Caco-2 (cell line): ENCODE results near the gene RAPGEF1. TPM values are rescaled to one million over a fixed set of nuclear protein-coding genes. Genes with fewer than 3 reads are reported as not detected.

ENCODE experiments used
- BruUV-seq: library from RNA; stranded (reverse); fragments of 400-500 nt; replicated peaks from 2 replicates; lab custom pipeline; 2021; lab: Mats Ljungman, UMichigan
- CTCF ChIA-PET: fragments of 300-600 bp; sonication (Branson Sonifier 250); formaldehyde crosslinking; loops from one replicate; lab custom pipeline; 2022; ENCODE audit warnings: antibody characterized with exemption; lab: Charles Lee
- POLR2A ChIA-PET: fragments of 300-600 bp; sonication (Branson Sonifier 250); formaldehyde crosslinking; loops from one replicate; lab custom pipeline; 2022; ENCODE audit warnings: antibody characterized with exemption; lab: Charles Lee
- DNase-seq, 2 experiments: peaks; one replicate each; pipeline versions ENCODE4 v3.0.0 to v3.0.0-alpha.2; 2020 to 2022
- H3K27me3 ChIP-seq: replicated peaks from 2 replicates; pipeline ENCODE4 v1.6.0; 2011; ENCODE audit warnings: low read length; ENCODE audit not compliant: control insufficient read depth, insufficient read depth
- H3K36me3 ChIP-seq: 2 replicates; pipeline ENCODE4 v1.5.1; 2011; ENCODE audit warnings: low read length; ENCODE audit not compliant: control insufficient read depth, insufficient read depth
- H3K4me1 ChIP-seq: fragments of 250-450 bp; sonication (Bioruptor Pico); 2 replicates; pipeline ENCODE4 v1.5.1; 2020; ENCODE audit warnings: mild to moderate bottlenecking
- H3K4me3 ChIP-seq: 2 replicates; pipeline ENCODE4 v1.5.1; 2011; ENCODE audit warnings: low read depth, mild to moderate bottlenecking, control low read depth, low read length
- H3K9me3 ChIP-seq: fragments of 250-450 bp; sonication (Bioruptor Pico); 2 replicates; pipeline ENCODE4 v1.5.1; 2020; ENCODE audit warnings: mild to moderate bottlenecking, moderate library complexity
- H3K27ac Mint-ChIP-seq: one replicate; pipeline ENCODE4 v1.8.0; 2022; ENCODE audit warnings: mixed read lengths; ENCODE audit not compliant: unreplicated experiment
- H3K27me3 Mint-ChIP-seq: one replicate; pipeline ENCODE4 v1.8.0; 2022; ENCODE audit warnings: mixed read lengths; ENCODE audit not compliant: insufficient read depth, unreplicated experiment
- H3K36me3 Mint-ChIP-seq: one replicate; pipeline ENCODE4 v1.8.0; 2022; ENCODE audit warnings: mild to moderate bottlenecking, mixed read lengths; ENCODE audit not compliant: insufficient read depth, unreplicated experiment
- H3K4me1 Mint-ChIP-seq: one replicate; pipeline ENCODE4 v1.8.0; 2022; ENCODE audit warnings: low read depth, mixed read lengths; ENCODE audit not compliant: unreplicated experiment
- H3K4me3 Mint-ChIP-seq: one replicate; pipeline ENCODE4 v1.8.0; 2022; ENCODE audit warnings: mild to moderate bottlenecking, moderate library complexity, mixed read lengths; ENCODE audit not compliant: unreplicated experiment
- H3K9me3 Mint-ChIP-seq: one replicate; pipeline ENCODE4 v1.8.0; 2022; ENCODE audit warnings: mixed read lengths; ENCODE audit not compliant: unreplicated experiment
- intact Hi-C: fragments of 100-400 bp; cut with micrococcal nuclease; formaldehyde crosslinking; loops from one replicate; pipeline ENCODE4 v1.10.0; 2022; ENCODE audit not compliant: unreplicated experiment
- total RNA-seq: library from RNA; stranded (reverse); gene quantifications from 2 replicates; pipeline ENCODE4 v1.2.3, GENCODE V29; 2022
- TF ChIP-seq, protein P1 (sequence below), 2 experiments: fragments of 200-600 bp in 1 of 2; IDR thresholded peaks; 1 replicate in 1 of 2; 2 replicates in 1 of 2; pipeline versions ENCODE4 v1.5.1 to v1.8.0; 2011 to 2022; ENCODE audit warnings: antibody characterized with exemption in 1 of 2, control low read depth in 1 of 2, inconsistent platforms in 1 of 2, low read depth in 1 of 2, low read length in 1 of 2, mild to moderate bottlenecking in 1 of 2, moderate library complexity in 1 of 2; ENCODE audit not compliant: insufficient read depth in 1 of 2, severe bottlenecking in 1 of 2, unreplicated experiment in 1 of 2

RAPGEF1 gene
- total RNA-seq, 1 experiment from 2014 or later, result 75.4 TPM

DNA sequence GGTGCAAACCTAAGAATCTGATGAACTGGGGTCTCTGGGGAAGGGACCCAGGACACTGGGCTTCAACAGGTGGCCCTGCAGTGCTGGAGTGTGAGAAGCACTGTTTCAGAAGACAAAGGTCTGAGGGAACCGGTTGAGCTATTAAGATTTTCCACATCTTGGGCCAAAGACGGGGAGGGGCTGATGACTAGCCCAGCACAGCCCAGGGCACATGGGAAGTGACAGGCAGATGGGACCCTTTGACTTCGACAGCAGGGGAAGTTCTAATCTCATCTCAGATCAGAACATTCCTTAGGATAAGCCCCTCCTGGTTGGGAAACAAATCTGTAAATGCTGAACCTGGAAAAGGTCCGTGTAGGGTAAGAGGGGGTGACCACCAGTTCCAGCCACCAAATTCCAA lies 67.4 kb downstream of the RAPGEF1 start:
- TF ChIP-seq, protein P1, sequence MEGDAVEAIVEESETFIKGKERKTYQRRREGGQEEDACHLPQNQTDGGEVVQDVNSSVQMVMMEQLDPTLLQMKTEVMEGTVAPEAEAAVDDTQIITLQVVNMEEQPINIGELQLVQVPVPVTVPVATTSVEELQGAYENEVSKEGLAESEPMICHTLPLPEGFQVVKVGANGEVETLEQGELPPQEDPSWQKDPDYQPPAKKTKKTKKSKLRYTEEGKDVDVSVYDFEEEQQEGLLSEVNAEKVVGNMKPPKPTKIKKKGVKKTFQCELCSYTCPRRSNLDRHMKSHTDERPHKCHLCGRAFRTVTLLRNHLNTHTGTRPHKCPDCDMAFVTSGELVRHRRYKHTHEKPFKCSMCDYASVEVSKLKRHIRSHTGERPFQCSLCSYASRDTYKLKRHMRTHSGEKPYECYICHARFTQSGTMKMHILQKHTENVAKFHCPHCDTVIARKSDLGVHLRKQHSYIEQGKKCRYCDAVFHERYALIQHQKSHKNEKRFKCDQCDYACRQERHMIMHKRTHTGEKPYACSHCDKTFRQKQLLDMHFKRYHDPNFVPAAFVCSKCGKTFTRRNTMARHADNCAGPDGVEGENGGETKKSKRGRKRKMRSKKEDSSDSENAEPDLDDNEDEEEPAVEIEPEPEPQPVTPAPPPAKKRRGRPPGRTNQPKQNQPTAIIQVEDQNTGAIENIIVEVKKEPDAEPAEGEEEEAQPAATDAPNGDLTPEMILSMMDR (IDR thresholded peaks at IDR 0.05; ENCODE audit: insufficient read depth in 1 of 2, low read depth in 1 of 2, low read length in 1 of 2, severe bottlenecking in 1 of 2, unreplicated experiment in 1 of 2), result no peak
- POLR2A ChIA-PET, result no interaction called here
- H3K27me3 ChIP-seq, result no peaks in the 10 kb centered on the region
- no peaks in the 10 kb centered on the region for H3K9me3 ChIP-seq
- CTCF ChIA-PET, result interaction anchor here (0.6 kb wide), 1 partner anchor 53 kb away, joined by 5 read pairs; no protein-coding TSS in a partner anchor
- no peaks in the 10 kb centered on the region for H3K27me3 Mint-ChIP-seq
- no peaks in the 10 kb centered on the region for H3K36me3 Mint-ChIP-seq
- DNase-seq, result no peak
- no TSS peak for BruUV-seq
- H3K27ac Mint-ChIP-seq, result no peak overlapping the region
- intact Hi-C loops, result no loop called here
- peaks cover 9% of the 10 kb centered on the region for H3K4me1 Mint-ChIP-seq
- no peaks in the 10 kb centered on the region for H3K36me3 ChIP-seq
- no peak overlapping the region for H3K4me3 Mint-ChIP-seq
- H3K4me3 ChIP-seq, result no peak overlapping the region
- H3K9me3 Mint-ChIP-seq, result no peaks in the 10 kb centered on the region
- peaks cover 4% of the 10 kb centered on the region for H3K4me1 ChIP-seq

DNA sequence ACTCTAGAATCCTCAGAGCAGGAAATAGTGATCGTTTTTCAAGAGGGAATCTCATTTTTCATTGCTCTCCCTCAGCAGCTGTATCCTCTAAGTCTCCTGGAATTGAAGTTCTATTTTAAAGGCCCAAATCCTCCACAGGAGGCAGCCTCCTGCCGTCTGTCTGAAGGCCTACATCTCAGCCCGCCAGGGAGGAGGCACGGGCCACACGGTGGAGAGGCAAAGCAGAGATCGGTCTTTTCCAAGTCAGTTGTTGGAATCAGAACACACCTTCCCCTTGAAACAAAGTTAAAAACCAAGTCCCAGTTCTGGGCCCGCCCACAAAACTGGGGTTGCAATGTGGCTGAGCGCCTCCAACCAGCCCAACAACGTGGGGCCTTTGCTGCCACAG lies 68.7 kb downstream of the RAPGEF1 start:
- TF ChIP-seq, protein P1 (IDR thresholded peaks at IDR 0.05; ENCODE audit: insufficient read depth in 1 of 2, low read depth in 1 of 2, low read length in 1 of 2, severe bottlenecking in 1 of 2, unreplicated experiment in 1 of 2), result no peak
- no TSS peak for BruUV-seq
- no peak overlapping the region for H3K27ac Mint-ChIP-seq
- intact Hi-C loops, result no loop called here
- H3K4me1 Mint-ChIP-seq, result no peaks in the 10 kb centered on the region
- H3K36me3 ChIP-seq, result no peaks in the 10 kb centered on the region
- no peaks in the 10 kb centered on the region for H3K27me3 ChIP-seq
- no peak overlapping the region for H3K4me3 ChIP-seq
- POLR2A ChIA-PET, result interaction anchor here (0.6 kb wide), 1 partner anchor 263 kb away, joined by 3 read pairs; no protein-coding TSS in a partner anchor
- CTCF ChIA-PET, result no interaction called here
- H3K36me3 Mint-ChIP-seq, result no peaks in the 10 kb centered on the region
- DNase-seq, result no peak
- H3K9me3 ChIP-seq, result no peaks in the 10 kb centered on the region
- no peaks in the 10 kb centered on the region for H3K4me1 ChIP-seq
- no peaks in the 10 kb centered on the region for H3K9me3 Mint-ChIP-seq
- H3K4me3 Mint-ChIP-seq, result no peak overlapping the region
- no peaks in the 10 kb centered on the region for H3K27me3 Mint-ChIP-seq

GRCh38 chr9:131670247-131671132 lies 69.4 kb downstream of the RAPGEF1 start:
- Mint-ChIP-seq H3K9me3 (no peaks in the 10 kb centered on the region), H3K4me1 (no peaks in the 10 kb centered on the region), H3K4me3 (no peak overlapping the region), H3K27ac (no peak overlapping the region), H3K27me3 (no peaks in the 10 kb centered on the region), H3K36me3 (no peaks in the 10 kb centered on the region)
- BruUV-seq, result no TSS peak
- no peaks in the 10 kb centered on the region for H3K27me3 ChIP-seq
- no peaks in the 10 kb centered on the region for H3K36me3 ChIP-seq
- H3K4me1 ChIP-seq, result no peaks in the 10 kb centered on the region
- TF ChIP-seq, protein P1 (IDR thresholded peaks at IDR 0.05; ENCODE audit: insufficient read depth in 1 of 2, low read depth in 1 of 2, low read length in 1 of 2, severe bottlenecking in 1 of 2, unreplicated experiment in 1 of 2), result no peak
- H3K4me3 ChIP-seq, result no peak overlapping the region
- POLR2A ChIA-PET, result interaction anchor here (0.6 kb wide), 1 partner anchor 263 kb away, joined by 3 read pairs; no protein-coding TSS in a partner anchor
- DNase-seq, result no peak
- CTCF ChIA-PET, result no interaction called here
- intact Hi-C loops, result no loop called here
- no peaks in the 10 kb centered on the region for H3K9me3 ChIP-seq
